ENCODE measurements around the gene SCAPER.

DNA sequence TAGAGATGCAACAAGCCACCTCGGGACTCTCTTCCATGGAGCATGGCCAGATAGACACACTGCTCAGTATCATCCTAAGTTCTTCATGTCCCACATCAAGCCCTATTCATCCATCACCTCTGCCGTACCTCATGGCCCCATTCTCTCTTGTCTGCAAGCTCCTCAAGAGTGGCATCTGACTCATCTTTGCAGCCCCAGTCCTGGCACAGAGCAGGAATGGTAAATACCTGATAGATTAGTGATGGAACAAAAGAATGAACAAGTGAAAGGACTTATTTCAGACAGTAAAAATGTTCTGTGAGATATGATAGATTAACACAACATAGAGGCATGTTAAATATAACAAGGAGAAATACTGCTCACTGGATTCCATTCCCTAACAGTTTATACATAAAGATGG lies 392.2 kb downstream of the SCAPER start:
- TF ChIP-seq, protein P1, sequence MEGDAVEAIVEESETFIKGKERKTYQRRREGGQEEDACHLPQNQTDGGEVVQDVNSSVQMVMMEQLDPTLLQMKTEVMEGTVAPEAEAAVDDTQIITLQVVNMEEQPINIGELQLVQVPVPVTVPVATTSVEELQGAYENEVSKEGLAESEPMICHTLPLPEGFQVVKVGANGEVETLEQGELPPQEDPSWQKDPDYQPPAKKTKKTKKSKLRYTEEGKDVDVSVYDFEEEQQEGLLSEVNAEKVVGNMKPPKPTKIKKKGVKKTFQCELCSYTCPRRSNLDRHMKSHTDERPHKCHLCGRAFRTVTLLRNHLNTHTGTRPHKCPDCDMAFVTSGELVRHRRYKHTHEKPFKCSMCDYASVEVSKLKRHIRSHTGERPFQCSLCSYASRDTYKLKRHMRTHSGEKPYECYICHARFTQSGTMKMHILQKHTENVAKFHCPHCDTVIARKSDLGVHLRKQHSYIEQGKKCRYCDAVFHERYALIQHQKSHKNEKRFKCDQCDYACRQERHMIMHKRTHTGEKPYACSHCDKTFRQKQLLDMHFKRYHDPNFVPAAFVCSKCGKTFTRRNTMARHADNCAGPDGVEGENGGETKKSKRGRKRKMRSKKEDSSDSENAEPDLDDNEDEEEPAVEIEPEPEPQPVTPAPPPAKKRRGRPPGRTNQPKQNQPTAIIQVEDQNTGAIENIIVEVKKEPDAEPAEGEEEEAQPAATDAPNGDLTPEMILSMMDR (IDR thresholded peaks at IDR 0.05) = no peak
- TF ChIP-seq, protein P2, sequence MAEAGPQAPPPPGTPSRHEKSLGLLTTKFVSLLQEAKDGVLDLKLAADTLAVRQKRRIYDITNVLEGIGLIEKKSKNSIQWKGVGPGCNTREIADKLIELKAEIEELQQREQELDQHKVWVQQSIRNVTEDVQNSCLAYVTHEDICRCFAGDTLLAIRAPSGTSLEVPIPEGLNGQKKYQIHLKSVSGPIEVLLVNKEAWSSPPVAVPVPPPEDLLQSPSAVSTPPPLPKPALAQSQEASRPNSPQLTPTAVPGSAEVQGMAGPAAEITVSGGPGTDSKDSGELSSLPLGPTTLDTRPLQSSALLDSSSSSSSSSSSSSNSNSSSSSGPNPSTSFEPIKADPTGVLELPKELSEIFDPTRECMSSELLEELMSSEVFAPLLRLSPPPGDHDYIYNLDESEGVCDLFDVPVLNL (CRISPR knock-in tag; IDR thresholded peaks at IDR 0.05; ENCODE audit: borderline replicate concordance, low read depth) = no peak
- TF ChIP-seq ATF1 (CRISPR knock-in tag; IDR thresholded peaks at IDR 0.05) = no peak
- TF ChIP-seq, protein P3, sequence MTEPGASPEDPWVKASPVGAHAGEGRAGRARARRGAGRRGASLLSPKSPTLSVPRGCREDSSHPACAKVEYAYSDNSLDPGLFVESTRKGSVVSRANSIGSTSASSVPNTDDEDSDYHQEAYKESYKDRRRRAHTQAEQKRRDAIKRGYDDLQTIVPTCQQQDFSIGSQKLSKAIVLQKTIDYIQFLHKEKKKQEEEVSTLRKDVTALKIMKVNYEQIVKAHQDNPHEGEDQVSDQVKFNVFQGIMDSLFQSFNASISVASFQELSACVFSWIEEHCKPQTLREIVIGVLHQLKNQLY (CRISPR knock-in tag; IDR thresholded peaks at IDR 0.05) = no peak

Measured in WTC11 (cell line).